PC-9 (cell line): Measurements from ENCODE around the gene CIITA. TPM values are rescaled to one million over a fixed set of nuclear protein-coding genes. Genes with fewer than 3 reads are reported as not detected.
"Not testable (repeated sequence)": the region's sequence is repeated elsewhere in the genome, so short reads cannot be mapped to it uniquely, and the experiment has no call there.

Experiments
- BruUV-seq: library from RNA; stranded (reverse); fragments of 400-500 nt; replicated peaks from 2 replicates; lab custom pipeline; 2021; lab: Mats Ljungman, UMichigan
- CTCF ChIA-PET: fragments of 300-600 bp; sonication (Branson Sonifier 250); formaldehyde crosslinking; loops from one replicate; lab custom pipeline; 2022; ENCODE audit warnings: antibody characterized with exemption; lab: Charles Lee
- POLR2A ChIA-PET: fragments of 300-600 bp; sonication (Branson Sonifier 250); formaldehyde crosslinking; loops from one replicate; lab custom pipeline; 2022; ENCODE audit warnings: antibody characterized with exemption; ENCODE audit not compliant: unreplicated experiment; lab: Charles Lee
- DNase-seq, 2 experiments: peaks; one replicate each; pipeline versions ENCODE4 v3.0.0 to v3.0.0-alpha.2; 2015 to 2022; ENCODE audit warnings: mixed read lengths in 1 of 2
- H2AFZ ChIP-seq: fragments of 200-600 bp; sonication (generic); 2 replicates; pipeline ENCODE4 v1.8.1; 2017; ENCODE audit warnings: antibody characterized with exemption
- H3F3A ChIP-seq: fragments of 200-600 bp; sonication (generic); 2 replicates; pipeline ENCODE4 v1.8.1; 2017; ENCODE audit warnings: antibody characterized with exemption, mild to moderate bottlenecking, low read depth; ENCODE audit not compliant: insufficient read depth
- H3K27ac ChIP-seq: fragments of 200-600 bp; sonication (generic); 2 replicates; pipeline ENCODE4 v1.6.1; 2016; ENCODE audit warnings: mixed run types
- H3K27me3 ChIP-seq: fragments of 200-600 bp; sonication (generic); 2 replicates; pipeline ENCODE4 v1.6.1; 2016; ENCODE audit warnings: low read depth, mixed run types; ENCODE audit not compliant: insufficient read depth
- H3K36me3 ChIP-seq: fragments of 200-600 bp; sonication (generic); 2 replicates; pipeline ENCODE4 v1.6.1; 2016; ENCODE audit warnings: low read depth, mixed run types
- H3K4me1 ChIP-seq: fragments of 200-600 bp; sonication (generic); replicated peaks from 2 replicates; pipeline ENCODE4 v1.6.1; 2016; ENCODE audit warnings: mixed run types; ENCODE audit not compliant: insufficient read depth
- H3K4me2 ChIP-seq: fragments of 200-600 bp; sonication (generic); 2 replicates; pipeline ENCODE4 v1.6.1; 2017; ENCODE audit warnings: mixed run types
- H3K4me3 ChIP-seq: fragments of 200-600 bp; sonication (generic); 2 replicates; pipeline ENCODE4 v1.6.1; 2016; ENCODE audit warnings: mixed run types
- H3K79me2 ChIP-seq: fragments of 200-600 bp; sonication (generic); 2 replicates; pipeline ENCODE4 v1.6.1; 2017; ENCODE audit warnings: low read depth, mixed run types
- H3K9me2 ChIP-seq: fragments of 200-600 bp; sonication (generic); 2 replicates; pipeline ENCODE4 v1.8.1; 2017; ENCODE audit warnings: mild to moderate bottlenecking; ENCODE audit not compliant: insufficient read depth
- H3K9me3 ChIP-seq: fragments of 200-600 bp; sonication (generic); 2 replicates; pipeline ENCODE4 v1.8.1; 2016; ENCODE audit warnings: low read depth; ENCODE audit not compliant: insufficient read depth
- H4K20me1 ChIP-seq: fragments of 200-600 bp; sonication (generic); 2 replicates; pipeline ENCODE4 v1.8.1; 2017; ENCODE audit not compliant: insufficient read depth
- EZH2 ChIP-seq: fragments of 200-600 bp; sonication (generic); IDR thresholded peaks from 2 replicates; pipeline ENCODE4 v1.8.0; 2017; ENCODE audit warnings: antibody characterized with exemption, low read depth
- intact Hi-C: fragments of 100-400 bp; cut with micrococcal nuclease; formaldehyde crosslinking; loops from one replicate; pipeline ENCODE4 v1.10.0; 2022; ENCODE audit not compliant: unreplicated experiment
- total RNA-seq: library from RNA; stranded (reverse); gene quantifications from 2 replicates; pipeline ENCODE4 v1.2.3, GENCODE V29; 2021
- TF ChIP-seq, protein P1 (sequence below): fragments of 200-600 bp; sonication (generic); conservative IDR thresholded peaks from 2 replicates; pipeline ENCODE4 v1.6.1; 2017; ENCODE audit warnings: mixed run types, antibody characterized with exemption, mild to moderate bottlenecking, moderate library complexity

Gene CIITA
- total RNA-seq, 1 experiment from 2014 or later, result 1.7 TPM

DNA sequence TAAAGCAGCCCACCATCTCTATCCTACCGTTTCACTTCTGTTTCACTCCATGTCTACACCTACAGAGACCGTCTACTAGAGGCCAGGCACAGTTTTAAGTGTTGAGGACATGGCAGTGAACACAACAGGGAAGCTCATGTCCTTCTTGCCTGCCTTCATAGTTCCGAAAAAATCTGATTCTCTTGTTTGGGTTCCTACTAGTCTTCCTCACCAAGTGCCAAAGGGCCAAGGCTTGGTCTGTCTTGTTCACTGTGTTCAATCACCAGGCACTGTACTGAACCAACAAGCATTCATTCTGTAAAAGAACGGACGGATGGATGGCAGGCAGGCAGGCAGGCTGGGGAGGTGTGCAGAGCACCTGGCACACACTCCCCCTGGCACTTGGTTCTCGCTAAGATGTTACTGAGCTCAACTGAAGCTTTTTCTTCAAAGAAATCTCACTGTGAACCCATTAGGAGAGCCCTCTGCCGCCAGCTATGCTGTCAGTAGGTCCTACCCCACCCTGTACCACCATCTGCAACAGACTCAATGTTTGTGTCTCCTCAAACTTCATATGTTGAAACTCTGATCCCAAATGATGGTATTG lies 62.7 kb downstream of the CIITA start:
- Histone ChIP-seq H3K27ac (no peak overlapping the region), H3K36me3 (peaks cover 4% of the 10 kb centered on the region; the same call in 1 of the 2 replicates), H2AFZ (no peak overlapping the region), H3F3A (no peaks in the 10 kb centered on the region), H3K79me2 (peaks cover 45% of the 10 kb centered on the region), H3K27me3 (no peaks in the 10 kb centered on the region), H3K9me2 (no peaks in the 10 kb centered on the region), H3K4me3 (no peak overlapping the region; the same call in 1 of the 2 replicates), H3K4me2 (peak overlapping the region; percentile 94), H4K20me1 (peaks cover 24% of the 10 kb centered on the region), H3K9me3 (no peaks in the 10 kb centered on the region), H3K4me1 (peaks cover 28% of the 10 kb centered on the region)
- intact Hi-C loops, result no loop called here
- DNase-seq, result no peak
- ChIA-PET POLR2A (no interaction called here), CTCF (no interaction called here)
- TF ChIP-seq, protein P1, sequence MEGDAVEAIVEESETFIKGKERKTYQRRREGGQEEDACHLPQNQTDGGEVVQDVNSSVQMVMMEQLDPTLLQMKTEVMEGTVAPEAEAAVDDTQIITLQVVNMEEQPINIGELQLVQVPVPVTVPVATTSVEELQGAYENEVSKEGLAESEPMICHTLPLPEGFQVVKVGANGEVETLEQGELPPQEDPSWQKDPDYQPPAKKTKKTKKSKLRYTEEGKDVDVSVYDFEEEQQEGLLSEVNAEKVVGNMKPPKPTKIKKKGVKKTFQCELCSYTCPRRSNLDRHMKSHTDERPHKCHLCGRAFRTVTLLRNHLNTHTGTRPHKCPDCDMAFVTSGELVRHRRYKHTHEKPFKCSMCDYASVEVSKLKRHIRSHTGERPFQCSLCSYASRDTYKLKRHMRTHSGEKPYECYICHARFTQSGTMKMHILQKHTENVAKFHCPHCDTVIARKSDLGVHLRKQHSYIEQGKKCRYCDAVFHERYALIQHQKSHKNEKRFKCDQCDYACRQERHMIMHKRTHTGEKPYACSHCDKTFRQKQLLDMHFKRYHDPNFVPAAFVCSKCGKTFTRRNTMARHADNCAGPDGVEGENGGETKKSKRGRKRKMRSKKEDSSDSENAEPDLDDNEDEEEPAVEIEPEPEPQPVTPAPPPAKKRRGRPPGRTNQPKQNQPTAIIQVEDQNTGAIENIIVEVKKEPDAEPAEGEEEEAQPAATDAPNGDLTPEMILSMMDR, result no peak
- TF ChIP-seq EZH2, result no peak
- BruUV-seq, result no TSS peak

DNA sequence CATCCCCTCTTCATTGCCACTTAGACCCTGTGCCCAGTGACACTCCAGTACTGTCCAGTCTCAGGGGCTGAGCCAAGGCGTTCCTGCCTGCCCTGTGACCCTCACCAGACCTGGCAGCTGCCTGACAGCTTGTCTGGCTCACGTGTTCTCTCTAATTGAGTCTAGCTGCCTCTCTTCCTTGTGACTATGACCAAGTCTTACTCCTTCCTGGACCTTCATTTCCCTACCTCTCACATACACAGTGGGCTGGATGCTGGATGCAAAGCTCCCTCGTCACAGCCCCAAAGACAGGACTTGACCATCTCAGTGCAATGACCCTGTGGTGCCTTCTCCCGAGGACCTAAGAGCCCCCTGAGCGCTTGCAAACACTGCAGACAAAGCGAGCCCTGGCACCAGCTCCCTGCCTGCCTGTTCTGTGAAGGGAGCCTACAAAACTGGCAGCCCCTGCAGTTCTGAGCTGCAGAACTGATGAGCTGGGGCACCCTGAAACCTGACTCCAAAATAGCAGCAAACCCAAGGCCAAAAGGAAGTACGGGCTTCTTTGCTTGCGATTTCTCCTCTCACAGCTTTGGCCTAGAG lies 63.6 kb downstream of the CIITA start:
- ChIA-PET CTCF (interaction anchor here (1.0 kb wide), 1 partner anchor 425 kb away, joined by 7 read pairs; no protein-coding TSS in a partner anchor), POLR2A (interaction anchor here (0.6 kb wide), 1 partner anchor 55 kb away, joined by 4 read pairs; no protein-coding TSS in a partner anchor)
- H3K9me2 ChIP-seq, result no peaks in the 10 kb centered on the region
- H3F3A ChIP-seq, result no peaks in the 10 kb centered on the region
- H3K4me1 ChIP-seq, result peaks cover 35% of the 10 kb centered on the region
- H3K27me3 ChIP-seq, result no peaks in the 10 kb centered on the region
- peak overlapping the region; percentile 56 for H3K4me3 ChIP-seq
- H3K79me2 ChIP-seq, result peaks cover 51% of the 10 kb centered on the region
- no TSS peak for BruUV-seq
- H3K36me3 ChIP-seq, result peaks cover 4% of the 10 kb centered on the region; the same call in 1 of the 2 replicates
- H4K20me1 ChIP-seq, result peaks cover 21% of the 10 kb centered on the region
- H3K4me2 ChIP-seq, result peak overlapping the region; percentile 94
- H3K27ac ChIP-seq, result no peak overlapping the region
- no peak overlapping the region for H2AFZ ChIP-seq
- DNase-seq, result no peak
- H3K9me3 ChIP-seq, result no peaks in the 10 kb centered on the region
- intact Hi-C loops, result no loop called here
- TF ChIP-seq EZH2, result no peak
- TF ChIP-seq, protein P1, result no peak

DNA sequence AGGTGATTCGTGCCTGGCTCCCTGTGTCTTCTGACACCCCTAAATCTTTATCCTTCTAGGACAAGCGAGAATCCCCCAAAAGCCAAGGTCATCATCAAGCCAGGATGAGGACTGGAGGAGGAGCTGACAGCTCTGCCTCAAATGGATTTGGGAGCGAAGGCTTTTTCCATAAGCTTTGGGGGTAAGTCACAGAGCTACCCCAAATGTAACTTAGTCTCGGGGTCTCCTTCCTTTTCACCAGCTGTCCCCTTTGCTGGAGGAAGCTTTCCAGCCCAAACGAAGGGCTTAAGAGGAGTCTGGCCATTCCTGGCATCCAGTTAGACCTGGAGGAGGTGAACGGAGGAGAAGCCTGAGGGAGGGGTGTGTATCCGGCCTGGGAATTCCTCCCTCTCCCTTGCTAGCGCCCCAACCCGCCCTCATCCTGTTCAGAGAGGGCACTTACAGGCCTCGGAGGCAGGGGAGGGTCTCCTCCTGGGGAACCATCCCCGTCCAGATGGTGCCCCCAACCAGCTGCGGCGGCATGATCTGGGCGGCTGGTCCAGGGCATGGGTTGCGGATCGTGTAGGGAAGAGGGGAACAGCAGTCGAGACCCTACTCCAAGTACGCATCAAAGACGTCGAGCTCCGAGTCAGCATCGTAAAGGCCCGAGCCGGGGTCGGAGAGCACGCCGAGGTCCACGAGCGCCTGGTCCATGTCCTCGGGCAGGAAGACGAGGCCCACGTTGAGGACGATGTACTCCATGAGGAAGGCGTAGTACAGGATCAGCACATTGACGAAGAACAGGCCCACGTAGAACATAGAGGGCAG lies 64.3 kb downstream of the CIITA start:
- ChIA-PET POLR2A (interaction anchor here (0.6 kb wide), 1 partner anchor 56 kb away, joined by 4 read pairs; no protein-coding TSS in a partner anchor), CTCF (interaction anchor here (0.7 to 1.0 kb wide), 2 partner anchors 426 to 434 kb away, joined by 3 to 7 read pairs; no protein-coding TSS in a partner anchor)
- peaks cover 51% of the 10 kb centered on the region for H3K79me2 ChIP-seq
- H3K9me3 ChIP-seq, result no peaks in the 10 kb centered on the region
- H3F3A ChIP-seq, result no peaks in the 10 kb centered on the region
- no peaks in the 10 kb centered on the region for H3K27me3 ChIP-seq
- no peak for DNase-seq
- peak overlapping the region; percentile 89 for H2AFZ ChIP-seq
- peaks cover 42% of the 10 kb centered on the region for H3K4me1 ChIP-seq
- intact Hi-C loops, result no loop called here
- H4K20me1 ChIP-seq, result peaks cover 21% of the 10 kb centered on the region
- TSS peak; percentile 30 for BruUV-seq
- H3K27ac ChIP-seq, result no peak overlapping the region
- H3K9me2 ChIP-seq, result no peaks in the 10 kb centered on the region
- no peak for TF ChIP-seq EZH2
- TF ChIP-seq, protein P1, result no peak
- peak overlapping the region; percentile 56 for H3K4me3 ChIP-seq
- H3K36me3 ChIP-seq, result peaks cover 4% of the 10 kb centered on the region; the same call in 1 of the 2 replicates
- H3K4me2 ChIP-seq, result peak overlapping the region; percentile 94

DNA sequence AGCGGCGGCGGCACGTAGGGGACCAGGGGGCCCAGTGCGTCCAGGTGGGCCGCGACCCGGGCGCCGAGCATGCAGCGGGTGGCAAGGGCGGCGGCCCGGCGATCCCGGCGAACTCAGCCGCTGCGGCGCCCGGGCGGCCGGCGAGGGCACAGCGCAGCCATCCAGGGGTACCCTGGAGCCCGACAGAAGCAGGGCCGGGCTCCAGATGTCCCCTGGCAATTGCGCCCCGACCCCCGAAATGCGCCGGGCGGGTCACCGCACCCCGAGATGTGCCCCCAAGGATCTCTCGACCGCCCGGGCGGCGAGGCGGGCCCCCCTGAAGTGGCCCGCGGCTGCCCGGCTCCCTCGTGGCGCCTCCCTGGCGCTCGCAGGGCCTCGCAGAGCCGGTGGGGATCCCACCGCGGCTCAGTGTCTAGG lies 64.9 kb downstream of the CIITA start:
- Histone ChIP-seq H2AFZ (peak overlapping the region; percentile 89), H3K79me2 (peaks cover 57% of the 10 kb centered on the region), H3K4me1 (peaks cover 45% of the 10 kb centered on the region), H3K4me2 (peak overlapping the region; percentile 94), H4K20me1 (peaks cover 21% of the 10 kb centered on the region), H3K4me3 (peak overlapping the region; percentile 56; the same call in 1 of the 2 replicates)
- POLR2A ChIA-PET, result interaction anchor here (0.6 to 0.9 kb wide), 13 partner anchors 9 to 1399 kb away, joined by 3 to 6 read pairs (median 4); partner anchors contain the start of gene CIITA
- H3K9me3 ChIP-seq, H3F3A ChIP-seq, BruUV-seq, H3K27ac ChIP-seq, H3K27me3 ChIP-seq, H3K36me3 ChIP-seq, H3K9me2 ChIP-seq: not testable (repeated sequence)
- CTCF ChIA-PET, result interaction anchor here (0.6 to 1.0 kb wide), 5 partner anchors 9 to 433 kb away, joined by 3 to 6 read pairs (median 4); no protein-coding TSS in a partner anchor
- DNase-seq, result peak in 1 of 2 experiments; percentile 28
- intact Hi-C loops, result loop anchor here (1.0 kb wide), 1 partner anchor 198 kb away; no protein-coding TSS in a partner anchor
